Smooth muscle cell of the brain vasculature (primary cell): ENCODE measurements around the gene AMBRA1.

Source experiments
- DNase-seq: peaks from one replicate; pipeline ENCODE4 v3.0.0-alpha.2; 2012; ENCODE audit warnings: low read depth, low spot score

AMBRA1 gene

GRCh38 chr11:46593550-46594373 lies at the start of gene AMBRA1:
TSS of gene AMBRA1 (minus strand) at chr11:46594023. CDS start at chr11:46548380, 45,643 bp downstream.
- peak; percentile 79 for DNase-seq

- DNase-seq: no peak
These were observed 49.7 kb upstream of the AMBRA1 start for GRCh38 chr11:46643531-46643930.

GRCh38 chr11:46642627-46643335 lies 49.0 kb upstream of the AMBRA1 start:
- no peak for DNase-seq

- DNase-seq: no peak
These were observed 47.8 kb upstream of the AMBRA1 start for GRCh38 chr11:46641639-46642038.

GRCh38 chr11:46640036-46640788 lies 46.4 kb upstream of the AMBRA1 start:
- no peak for DNase-seq

GRCh38 chr11:46639197-46639839 lies 45.5 kb upstream of the AMBRA1 start:
- DNase-seq: no peak

GRCh38 chr11:46637546-46637945 lies 43.7 kb upstream of the AMBRA1 start:
- DNase-seq: no peak

- no peak for DNase-seq
These were observed 41.8 kb upstream of the AMBRA1 start for GRCh38 chr11:46635557-46636139.

- no peak for DNase-seq
These were observed 39.7 kb upstream of the AMBRA1 start for GRCh38 chr11:46633291-46634217.

GRCh38 chr11:46632502-46632901 lies 38.7 kb upstream of the AMBRA1 start:
- DNase-seq: no peak

- DNase-seq: no peak
These were observed 37.9 kb upstream of the AMBRA1 start for GRCh38 chr11:46631676-46632075.

GRCh38 chr11:46630237-46630636 lies 36.4 kb upstream of the AMBRA1 start:
- no peak for DNase-seq

- DNase-seq: no peak
These were observed 35.1 kb upstream of the AMBRA1 start for GRCh38 chr11:46628961-46629360.

- no peak for DNase-seq
These were observed 31.6 kb upstream of the AMBRA1 start for GRCh38 chr11:46625406-46625805.

- no peak for DNase-seq
These were observed 25.0 kb upstream of the AMBRA1 start for GRCh38 chr11:46618837-46619236.

- no peak for DNase-seq
These were observed 24.1 kb upstream of the AMBRA1 start for GRCh38 chr11:46617972-46618314.

GRCh38 chr11:46617134-46617971 lies 23.5 kb upstream of the AMBRA1 start, which contains the start of the genes ATG13 and HARBI1:
TSS of gene ATG13 (plus strand) at chr11:46617553. CDS start at chr11:46644292, 26,739 bp downstream.
TSS of gene HARBI1 (minus strand) at chr11:46617227. CDS start at chr11:46616237, 990 bp downstream.
- peak; percentile 76 for DNase-seq

GRCh38 chr11:46616551-46617133 lies 22.8 kb upstream of the AMBRA1 start:
- no peak for DNase-seq

GRCh38 chr11:46615756-46616155 lies 21.9 kb upstream of the AMBRA1 start:
- DNase-seq: no peak
